GM12891 (cell line): ENCODE data around the gene MYO1F.

Experiments
- DNase-seq: peaks from one replicate; pipeline ENCODE4 v3.0.0; 2011; ENCODE audit warnings: low spot score; ENCODE audit not compliant: insufficient read length
- FAIRE-seq: peaks from 2 replicates; lab custom pipeline; 2011; peaks lifted over from hg19 to GRCh38; lab: Jason Lieb, UNC
- PAX5 ChIP-seq: IDR thresholded peaks from 2 replicates; pipeline ENCODE4 v1.6.1; 2011; ENCODE audit warnings: low read length, moderate library complexity, mild to moderate bottlenecking; ENCODE audit not compliant: insufficient read depth, severe bottlenecking
- POLR2A ChIP-seq: IDR thresholded peaks from 2 replicates; pipeline ENCODE4 v1.6.1; 2011; ENCODE audit warnings: low read depth, low read length, control low read depth
- POLR2AphosphoS5 ChIP-seq: IDR thresholded peaks from 2 replicates; pipeline ENCODE4 v1.6.1; 2011; ENCODE audit warnings: low read depth, low read length, control low read depth
- POU2F2 ChIP-seq: IDR thresholded peaks from 2 replicates; pipeline ENCODE4 v1.6.1; 2011; ENCODE audit warnings: low read depth, mild to moderate bottlenecking, control low read depth, low read length, moderate library complexity
- SPI1 ChIP-seq: IDR thresholded peaks from 2 replicates; pipeline ENCODE4 v1.6.1; 2011; ENCODE audit warnings: low read depth, low read length, control low read depth
- TAF1 ChIP-seq: IDR thresholded peaks from 2 replicates; pipeline ENCODE4 v1.6.1; 2011; ENCODE audit warnings: low read depth, low read length, control low read depth

MYO1F gene

GRCh38 chr19:8499048-8499833, 78.0 kb downstream of the MYO1F start:
- FAIRE-seq (no peak), DNase-seq (no peak)
- TF ChIP-seq POLR2AphosphoS5: no peak
- TF ChIP-seq POU2F2: no peak
- TF ChIP-seq SPI1: no peak
- no peak for TF ChIP-seq POLR2A
- no peak for TF ChIP-seq TAF1
- no peak for TF ChIP-seq PAX5

- TF ChIP-seq PAX5 (no peak), POU2F2 (no peak), TAF1 (no peak), POLR2A (no peak), SPI1 (no peak), POLR2AphosphoS5 (no peak)
- FAIRE-seq: no peak
- DNase-seq: no peak
Observed at GRCh38 chr19:8498295-8498694, 78.9 kb downstream of the MYO1F start.

GRCh38 chr19:8494158-8494557, 83.1 kb downstream of the MYO1F start:
- TF ChIP-seq POU2F2 (no peak), SPI1 (no peak), TAF1 (no peak), POLR2A (no peak), POLR2AphosphoS5 (no peak), PAX5 (no peak)
- DNase-seq: no peak
- FAIRE-seq: no peak

GRCh38 chr19:8491574-8491973, 85.7 kb downstream of the MYO1F start:
- TF ChIP-seq POU2F2 (no peak), POLR2A (no peak), TAF1 (no peak), SPI1 (no peak), POLR2AphosphoS5 (no peak), PAX5 (no peak)
- DNase-seq (no peak), FAIRE-seq (no peak)

GRCh38 chr19:8490873-8491272, 86.4 kb downstream of the MYO1F start:
- DNase-seq (no peak), FAIRE-seq (no peak)
- TF ChIP-seq SPI1: no peak
- no peak for TF ChIP-seq POLR2AphosphoS5
- TF ChIP-seq POLR2A: no peak
- no peak for TF ChIP-seq TAF1
- TF ChIP-seq POU2F2: no peak
- no peak for TF ChIP-seq PAX5

- DNase-seq (no peak), FAIRE-seq (no peak)
- TF ChIP-seq SPI1 (no peak), PAX5 (no peak), POU2F2 (no peak), POLR2A (no peak), TAF1 (no peak), POLR2AphosphoS5 (no peak)
Observed at GRCh38 chr19:8490395-8490760, 86.9 kb downstream of the MYO1F start.

GRCh38 chr19:8489561-8490394, 87.5 kb downstream of the MYO1F start:
- no peak for DNase-seq
- peak; percentile 73 for TF ChIP-seq POLR2AphosphoS5
- TF ChIP-seq TAF1: no peak
- peak; percentile 46; the same call in 1 of the 2 replicates for TF ChIP-seq POU2F2
- TF ChIP-seq POLR2A: peak; percentile 51; the same call in 1 of the 2 replicates
- FAIRE-seq: no peak

GRCh38 chr19:8488365-8488764, 88.9 kb downstream of the MYO1F start:
- DNase-seq (no peak), FAIRE-seq (no peak)
- no peak for TF ChIP-seq POLR2A
- TF ChIP-seq TAF1: no peak
- no peak for TF ChIP-seq POLR2AphosphoS5
- no peak for TF ChIP-seq SPI1
- TF ChIP-seq PAX5: no peak
- no peak for TF ChIP-seq POU2F2

GRCh38 chr19:8487137-8487851, 89.9 kb downstream of the MYO1F start:
- FAIRE-seq (peak; percentile 84), DNase-seq (no peak)
- TF ChIP-seq POU2F2 (no peak), POLR2AphosphoS5 (no peak; the same call in 1 of the 2 replicates), POLR2A (no peak), SPI1 (peak; percentile 68), PAX5 (no peak), TAF1 (no peak)
